ENCODE data around the gene STMND1.

DNA sequence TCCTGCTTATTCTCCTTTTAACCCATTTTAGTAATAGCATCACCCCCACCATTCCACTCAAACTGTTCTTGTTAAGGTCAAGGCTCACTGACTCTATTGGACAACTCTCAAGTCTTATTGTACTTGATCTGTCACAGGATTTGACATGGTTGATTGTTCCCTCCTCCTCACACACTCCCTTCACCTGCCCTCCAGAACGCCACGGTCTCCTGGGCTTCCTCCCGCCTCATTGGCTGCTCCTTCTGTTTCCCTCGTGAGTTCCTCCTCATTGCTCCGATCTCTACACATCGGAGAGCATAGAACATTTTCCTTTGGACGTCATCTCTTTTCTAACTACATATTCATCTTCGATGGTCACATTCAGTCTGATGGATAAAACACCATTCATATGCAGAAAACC, 55.1 kb downstream of the STMND1 start:
- TF ChIP-seq POLR2A (IDR thresholded peaks at IDR 0.05; ENCODE audit: low read depth, low read length), result no peak
- TF ChIP-seq CBX5 (IDR thresholded peaks at IDR 0.05; ENCODE audit: low read depth), result no peak
- no peak for TF ChIP-seq FOXK2 (IDR thresholded peaks at IDR 0.05)
- no peak for TF ChIP-seq CHD1 (IDR thresholded peaks at IDR 0.05; ENCODE audit: low read depth, low read length)

Measured in GM12878 (cell line).